Stimulated activated naive CD4-positive, alpha-beta T cell (primary cell): ENCODE measurements around the gene NUP37.
"Not testable (repeated sequence)": the region's sequence is repeated elsewhere in the genome, so short reads cannot be mapped to it uniquely, and the experiment has no call there.

ENCODE experiments used
- DNase-seq, 6 experiments: peaks; one replicate each; lab custom pipeline; 2025; lab: John Stamatoyannopoulos, UW

NUP37 gene

GRCh38 chr12:102119674-102120563 lies at the start of gene NUP37, which contains the start of gene PARPBP:
TSS of gene NUP37 (minus strand) at chr12:102120114. CDS start at chr12:102118518, 1,596 bp downstream.
TSS of gene PARPBP (plus strand) at chr12:102120183. CDS start at chr12:102123889, 3,706 bp downstream.
- DNase-seq: peak; percentile 82 to 92 (median 88)

GRCh38 chr12:102167821-102168604 lies 48.1 kb upstream of the NUP37 start:
- no peak for DNase-seq

GRCh38 chr12:102163383-102163782 lies 43.5 kb upstream of the NUP37 start:
- no peak for DNase-seq

GRCh38 chr12:102155206-102155605 lies 35.3 kb upstream of the NUP37 start:
- not testable (repeated sequence) for DNase-seq

- not testable (repeated sequence) for DNase-seq
These were observed 27.2 kb upstream of the NUP37 start for GRCh38 chr12:102147062-102147587.

GRCh38 chr12:102144221-102144620 lies 24.3 kb upstream of the NUP37 start:
- no peak for DNase-seq

GRCh38 chr12:102142866-102143373 lies 23.0 kb upstream of the NUP37 start:
- peak in 2 of 6 experiments; percentile 2 to 26 for DNase-seq

GRCh38 chr12:102137619-102138018 lies 17.7 kb upstream of the NUP37 start:
- DNase-seq: not testable (repeated sequence)

GRCh38 chr12:102131442-102131841 lies 11.5 kb upstream of the NUP37 start:
- not testable (repeated sequence) for DNase-seq

GRCh38 chr12:102130720-102131119 lies 10.8 kb upstream of the NUP37 start:
- not testable (repeated sequence) for DNase-seq

- not testable (repeated sequence) for DNase-seq
These were observed 1.4 kb upstream of the NUP37 start for GRCh38 chr12:102121328-102121727.

GRCh38 chr12:102120886-102121285 lies 972 bp upstream of the NUP37 start:
- DNase-seq: no peak

- DNase-seq: no peak
These were observed 605 bp upstream of the NUP37 start for GRCh38 chr12:102120564-102120873.

- no peak for DNase-seq
These were observed 1.0 kb downstream of the NUP37 start for GRCh38 chr12:102118874-102119273.

GRCh38 chr12:102116392-102116791 lies 3.5 kb downstream of the NUP37 start:
- no peak for DNase-seq

GRCh38 chr12:102114212-102114611 lies 5.7 kb downstream of the NUP37 start:
- DNase-seq: no peak

- DNase-seq: no peak
These were observed 9.1 kb downstream of the NUP37 start for GRCh38 chr12:102110782-102111181.

- DNase-seq: no peak
These were observed 11.9 kb downstream of the NUP37 start for GRCh38 chr12:102107970-102108369.

- DNase-seq: no peak
These were observed 13.0 kb downstream of the NUP37 start for GRCh38 chr12:102106905-102107304.

GRCh38 chr12:102096855-102097254 lies 23.1 kb downstream of the NUP37 start:
- DNase-seq: no peak

GRCh38 chr12:102095677-102096263 lies 24.1 kb downstream of the NUP37 start:
- DNase-seq: peak in 1 of 6 experiments; percentile 3

GRCh38 chr12:102093319-102093718 lies 26.6 kb downstream of the NUP37 start:
- DNase-seq: no peak
